IMR-90 (cell line): ENCODE measurements around the gene LINC00305.

Experiments
- BHLHE40 ChIP-seq: fragments of 150-350 bp; IDR thresholded peaks from 2 replicates; pipeline ENCODE4 v1.6.1; 2016; ENCODE audit warnings: mild to moderate bottlenecking, low read depth, low read length
- CHD1 ChIP-seq: IDR thresholded peaks from 2 replicates; pipeline ENCODE4 v1.6.1; 2012; ENCODE audit warnings: low read depth, low read length, improper control_type of control experiment
- CTCF ChIP-seq: conservative IDR thresholded peaks from 2 replicates; pipeline ENCODE4 v1.5.1; 2012; ENCODE audit warnings: mild to moderate bottlenecking, low read depth, low read length, improper control_type of control experiment
- FOS ChIP-seq: fragments of 150-350 bp; IDR thresholded peaks from 2 replicates; pipeline ENCODE4 v1.6.1; 2016; ENCODE audit warnings: low read depth, low read length
- MAFK ChIP-seq: IDR thresholded peaks from 2 replicates; pipeline ENCODE4 v1.6.1; 2012; ENCODE audit warnings: low read depth, low read length, improper control_type of control experiment
- POLR2A ChIP-seq: IDR thresholded peaks from 2 replicates; pipeline ENCODE4 v1.6.1; 2012; ENCODE audit warnings: mild to moderate bottlenecking, low read depth, low read length
- RAD21 ChIP-seq: IDR thresholded peaks from 2 replicates; pipeline ENCODE4 v1.6.1; 2012; ENCODE audit warnings: low read length, improper control_type of control experiment
- SMC3 ChIP-seq: fragments of 150-350 bp; IDR thresholded peaks from 2 replicates; pipeline ENCODE4 v1.6.1; 2016; ENCODE audit warnings: low read depth, mild to moderate bottlenecking, antibody characterized with exemption, low read length, moderate library complexity
- USF2 ChIP-seq: fragments of 150-350 bp; IDR thresholded peaks from 2 replicates; pipeline ENCODE4 v1.6.1; 2017; ENCODE audit warnings: mild to moderate bottlenecking, antibody characterized with exemption, low read length, low read depth
- TF ChIP-seq, protein P1 (sequence below): fragments of 150-350 bp; IDR thresholded peaks from 2 replicates; pipeline ENCODE4 v1.6.1; 2016; ENCODE audit warnings: low read depth, mild to moderate bottlenecking, low read length, moderate library complexity, borderline replicate concordance

GRCh38 chr18:64164883-64165282, 16.0 kb upstream of the LINC00305 start:
- TF ChIP-seq CTCF, result no peak
- TF ChIP-seq POLR2A, result no peak
- TF ChIP-seq FOS, result no peak
- TF ChIP-seq MAFK, result no peak
- no peak for TF ChIP-seq USF2
- TF ChIP-seq RAD21, result no peak
- TF ChIP-seq BHLHE40, result no peak
- no peak for TF ChIP-seq SMC3
- TF ChIP-seq CHD1, result no peak
- TF ChIP-seq, protein P1, sequence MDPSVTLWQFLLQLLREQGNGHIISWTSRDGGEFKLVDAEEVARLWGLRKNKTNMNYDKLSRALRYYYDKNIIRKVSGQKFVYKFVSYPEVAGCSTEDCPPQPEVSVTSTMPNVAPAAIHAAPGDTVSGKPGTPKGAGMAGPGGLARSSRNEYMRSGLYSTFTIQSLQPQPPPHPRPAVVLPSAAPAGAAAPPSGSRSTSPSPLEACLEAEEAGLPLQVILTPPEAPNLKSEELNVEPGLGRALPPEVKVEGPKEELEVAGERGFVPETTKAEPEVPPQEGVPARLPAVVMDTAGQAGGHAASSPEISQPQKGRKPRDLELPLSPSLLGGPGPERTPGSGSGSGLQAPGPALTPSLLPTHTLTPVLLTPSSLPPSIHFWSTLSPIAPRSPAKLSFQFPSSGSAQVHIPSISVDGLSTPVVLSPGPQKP, result no peak
